ENCODE data around the gene GALNT1.

- no peak for TF ChIP-seq CTCF (conservative IDR thresholded peaks at IDR 0.05 in 1 of 2, IDR thresholded peaks at IDR 0.05 in 1 of 2; ENCODE audit: extremely low read depth in 1 of 2, insufficient read depth in 1 of 2, low read depth in 1 of 2, low read length in 2 of 2)
- no peak for TF ChIP-seq EZH2 (IDR thresholded peaks at IDR 0.05; ENCODE audit: borderline replicate concordance, low read length)
Measured at GRCh38 chr18:35695803-35696202, 114.3 kb downstream of the GALNT1 start.
